GM12878 (cell line): ENCODE data around the gene SLC9A3. TPM values are rescaled to one million over a fixed set of nuclear protein-coding genes. Genes with fewer than 3 reads are reported as not detected.

ENCODE experiments used
- ATAC-seq: fragments of 200-7000 bp; cut with Tn5 transposase; 3 replicates; pipeline ENCODE4 v1.9.1; 2020; ENCODE audit warnings: mild to moderate bottlenecking, moderate library complexity
- BruUV-seq: library from RNA; stranded (reverse); fragments of 400-500 nt; replicated peaks from 2 replicates; lab custom pipeline; 2021; lab: Mats Ljungman, UMichigan
- CTCF ChIA-PET: fragments of 300-600 bp; sonication (Branson Sonifier 250); formaldehyde crosslinking; extraction: SDS; loops from one replicate; lab custom pipeline; 2021; ENCODE audit warnings: inconsistent platforms; lab: Yijun Ruan, JAX
- POLR2A ChIA-PET: fragments of 350-600 bp; formaldehyde crosslinking; extraction: SDS; loops from one replicate; lab custom pipeline; 2021; ENCODE audit warnings: inconsistent platforms; lab: Charles Lee
- RAD21 ChIA-PET: fragments of 300-600 bp; sonication (Branson Sonifier 250); formaldehyde crosslinking; loops from one replicate; lab custom pipeline; 2023; ENCODE audit warnings: antibody characterized with exemption; ENCODE audit not compliant: unreplicated experiment; lab: Charles Lee
- SMC1A ChIA-PET: fragments of 300-600 bp; sonication (Branson Sonifier 250); formaldehyde crosslinking; loops from one replicate; lab custom pipeline; 2023; ENCODE audit not compliant: unreplicated experiment, uncharacterized antibody; lab: Charles Lee
- DNase-seq: peaks from one replicate; pipeline ENCODE4 v3.0.0-alpha.2; 2011; ENCODE audit warnings: low read depth, low spot score
- FAIRE-seq: peaks from 3 replicates; lab custom pipeline; 2011; peaks lifted over from hg19 to GRCh38; lab: Jason Lieb, UNC
- H2AFZ ChIP-seq: 2 replicates; pipeline ENCODE4 v1.6.0; 2011; ENCODE audit warnings: low read depth, low read length, control low read depth; ENCODE audit not compliant: control insufficient read depth
- H3K27ac ChIP-seq: 2 replicates; pipeline ENCODE4 v1.5.1; 2011; ENCODE audit warnings: control low read depth; ENCODE audit not compliant: control insufficient read depth, insufficient read depth
- H3K27me3 ChIP-seq, 2 experiments: replicated peaks in 1 of 2; 2 replicates each; pipeline versions ENCODE4 v1.6.0 to v1.6.1; 2011; ENCODE audit warnings: low read length in 1 of 2; ENCODE audit not compliant: control insufficient read depth in 2 of 2, insufficient read depth in 2 of 2
- H3K36me3 ChIP-seq, 2 experiments: 2 replicates each; pipeline ENCODE4 v1.5.1; 2011; ENCODE audit warnings: low read length in 1 of 2; ENCODE audit not compliant: control insufficient read depth in 2 of 2, insufficient read depth in 2 of 2
- H3K4me1 ChIP-seq: 2 replicates; pipeline ENCODE4 v1.6.1; 2011; ENCODE audit warnings: mild to moderate bottlenecking, low read length, moderate library complexity, mixed read lengths; ENCODE audit not compliant: control insufficient read depth, insufficient read depth
- H3K4me2 ChIP-seq: 2 replicates; pipeline ENCODE4 v1.6.0; 2011; ENCODE audit warnings: control low read depth; ENCODE audit not compliant: control insufficient read depth, insufficient read depth
- H3K4me3 ChIP-seq: fragments of 200-600 bp; sonication (generic); 2 replicates; pipeline ENCODE4 v1.5.1; 2016
- H3K79me2 ChIP-seq: 2 replicates; pipeline ENCODE4 v1.6.0; 2011; ENCODE audit warnings: low read length; ENCODE audit not compliant: control insufficient read depth, insufficient read depth
- H3K9ac ChIP-seq: 2 replicates; pipeline ENCODE4 v1.8.0; 2011; ENCODE audit warnings: low read length, control low read depth, mixed read lengths; ENCODE audit not compliant: control insufficient read depth, insufficient read depth
- H3K9me3 ChIP-seq: replicated peaks from 3 replicates; pipeline ENCODE4 v1.5.1; 2011; ENCODE audit warnings: mild to moderate bottlenecking, low read length; ENCODE audit not compliant: control insufficient read depth, insufficient read depth
- H4K20me1 ChIP-seq: 2 replicates; pipeline ENCODE4 v1.6.0; 2011; ENCODE audit not compliant: control insufficient read depth, insufficient read depth
- BACH1 ChIP-seq: fragments of 450-650 bp; IDR thresholded peaks from 2 replicates; pipeline ENCODE4 v1.6.1; 2017; ENCODE audit warnings: mild to moderate bottlenecking, borderline replicate concordance
- GABPA ChIP-seq: IDR thresholded peaks from 2 replicates; pipeline ENCODE4 v1.6.1; 2014; ENCODE audit warnings: antibody characterized with exemption, low read depth, mild to moderate bottlenecking, inconsistent platforms
- HDAC2 ChIP-seq: fragments of 200-600 bp; sonication (generic); IDR thresholded peaks from 2 replicates; pipeline ENCODE4 v1.6.1; 2017
- HDAC6 ChIP-seq: fragments of 200-600 bp; sonication (generic); IDR thresholded peaks from one replicate; pipeline ENCODE4 v1.8.0; 2017; ENCODE audit warnings: antibody characterized with exemption; ENCODE audit not compliant: unreplicated experiment
- IKZF1 ChIP-seq: fragments of 450-650 bp; conservative IDR thresholded peaks from 2 replicates; pipeline ENCODE4 v1.6.1; 2017; ENCODE audit warnings: antibody characterized with exemption, mild to moderate bottlenecking
- KDM1A ChIP-seq: fragments of 200-600 bp; sonication (generic); IDR thresholded peaks from 2 replicates; pipeline ENCODE4 v1.6.1; 2016; ENCODE audit warnings: borderline replicate concordance
- MEF2A ChIP-seq: IDR thresholded peaks from 2 replicates; pipeline ENCODE4 v1.6.1; 2011; ENCODE audit warnings: low read depth, mild to moderate bottlenecking, low read length, moderate library complexity; ENCODE audit not compliant: insufficient read depth
- NBN ChIP-seq: fragments of 450-650 bp; IDR thresholded peaks from 2 replicates; pipeline ENCODE4 v1.6.1; 2016
- NR2C1 ChIP-seq: fragments of 450-650 bp; IDR thresholded peaks from 2 replicates; pipeline ENCODE4 v1.6.1; 2017; ENCODE audit warnings: antibody characterized with exemption, mild to moderate bottlenecking, moderate library complexity
- SIX5 ChIP-seq: IDR thresholded peaks from 2 replicates; pipeline ENCODE4 v1.6.1; 2011; ENCODE audit warnings: mild to moderate bottlenecking, low read depth, low read length, moderate library complexity; ENCODE audit not compliant: severe bottlenecking
- TARDBP ChIP-seq: IDR thresholded peaks from 2 replicates; pipeline ENCODE4 v1.6.1; 2016; ENCODE audit warnings: borderline replicate concordance
- TCF3 ChIP-seq: IDR thresholded peaks from 2 replicates; pipeline ENCODE4 v1.6.1; 2012; ENCODE audit warnings: low read depth, mild to moderate bottlenecking, low read length, borderline replicate concordance; ENCODE audit not compliant: insufficient read depth
- ZBTB11 ChIP-seq: fragments of 450-650 bp; formaldehyde crosslinking; IDR thresholded peaks from 2 replicates; pipeline ENCODE4 v1.5.0; 2022; ENCODE audit warnings: mild to moderate bottlenecking, missing genetic modification characterization
- WGBS: methylation state at CpG from one replicate; pipeline ENCODE4 v1.1.6; 2016; ENCODE audit warnings: low lambda C conversion rate; ENCODE audit not compliant: insufficient replicate concordance, insufficient coverage; ENCODE audit errors: missing lambda C conversion rate; 5-methylcytosine and 5-hydroxymethylcytosine counted together
- in situ Hi-C: fragments of 300-500 bp; cut with MboI; formaldehyde crosslinking; loops from 9 replicates; pipeline ENCODE4 v1.14.3; 2018; ENCODE audit warnings: mixed read lengths
- intact Hi-C: fragments of 100-400 bp; cut with micrococcal nuclease; formaldehyde crosslinking; loops from one replicate; pipeline ENCODE4 v1.14.2; 2022; ENCODE audit not compliant: unreplicated experiment
- polyA plus RNA-seq, 11 experiments: library from polyadenylated mRNA; depleted of rRNA in 4 of 11; unstranded in 6 of 11; stranded (reverse) in 5 of 11; fragments of >200 nt; fragmentation: Nextera tagmentation in 4 of 11; fragmentation: Illumina TruSeq in 1 of 11; extraction: Ambion mirVana in 4 of 11; extraction: Trizol in 1 of 11; gene quantifications; 1 replicate in 1 of 11; 2 replicates in 10 of 11; pipeline versions ENCODE4 v1.2.1 to v1.2.3, GENCODE V29; 2011 to 2016; ENCODE audit warnings: inconsistent platforms in 2 of 11, missing spikeins in 2 of 11, low read depth in 1 of 11
- total RNA-seq, 4 experiments: library from RNA; depleted of rRNA in 3 of 4; stranded (reverse); fragments of >200 nt in 3 of 4; fragmentation: Illumina TruSeq in 1 of 4; extraction: Trizol in 1 of 4; gene quantifications; 2 replicates each; pipeline versions ENCODE4 v1.2.1 to v1.2.3, GENCODE V29; 2013 to 2021
- TF ChIP-seq, protein P1 (sequence below): fragments of 450-650 bp; IDR thresholded peaks from 2 replicates; pipeline ENCODE4 v1.6.1; 2016; ENCODE audit warnings: mild to moderate bottlenecking, moderate library complexity, borderline replicate concordance

The SLC9A3 gene
- total and polyA plus RNA-seq, 10 of the 15 experiments (the other 5 are each of a cell fraction or from before 2014, with no cell fraction given) = 0.04 to 5.2 (median 2.3) TPM; not detected in 1

DNA sequence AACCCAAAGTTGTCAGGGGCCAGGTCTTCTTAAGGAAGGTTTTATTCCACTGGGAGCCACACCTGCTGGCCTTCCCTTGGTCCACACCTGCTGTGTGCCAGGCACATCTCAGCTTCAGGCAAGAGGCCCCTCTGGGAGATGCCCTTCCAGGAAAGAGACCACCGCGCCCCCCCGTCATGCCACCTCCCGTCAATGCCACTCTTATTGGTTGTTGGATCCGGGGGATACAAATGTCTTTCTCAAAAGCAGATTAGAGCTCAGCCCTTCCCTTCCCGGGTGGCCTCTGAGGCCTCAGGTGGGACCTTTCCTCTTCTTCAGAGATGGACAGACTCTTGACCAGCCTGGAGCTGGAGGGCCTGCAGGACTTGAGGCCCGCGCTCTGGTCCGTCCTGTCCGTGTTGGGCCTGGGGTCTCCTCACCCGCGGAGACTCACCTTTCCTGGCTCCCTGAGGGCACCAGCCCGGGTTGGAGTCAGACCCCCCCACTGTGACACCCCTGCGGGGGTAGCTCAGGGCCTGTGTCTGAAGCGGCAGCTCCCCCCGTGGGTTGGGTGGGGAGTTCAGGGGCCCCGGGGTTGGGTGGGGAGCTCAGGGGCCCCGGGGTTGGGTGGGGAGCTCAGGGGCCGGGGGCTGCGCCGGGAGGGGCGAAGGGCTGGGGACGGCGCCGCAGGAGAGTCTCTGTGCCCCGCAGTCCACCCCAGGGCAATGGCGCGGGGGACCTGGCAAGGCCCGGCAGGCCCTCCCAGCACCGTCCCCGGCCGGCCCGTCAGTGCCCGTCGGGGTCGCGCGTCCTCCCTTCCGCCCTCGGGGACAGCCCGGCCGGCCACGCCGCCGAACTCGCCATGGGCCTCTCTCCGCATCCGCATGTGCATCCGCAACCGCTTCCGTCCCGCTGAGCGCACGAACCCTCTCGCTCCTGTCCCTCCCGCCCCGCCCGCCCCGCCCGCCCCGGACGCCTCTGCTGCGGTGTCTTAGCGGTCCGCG is 3.7 kb upstream of the SLC9A3 start:
- TF ChIP-seq NBN (no peak), HDAC6 (no peak), KDM1A (no peak), ZBTB11 (no peak), IKZF1 (no peak), NR2C1 (no peak), GABPA (no peak), HDAC2 (no peak), BACH1 (no peak), TCF3 (no peak), TARDBP (no peak), SIX5 (no peak), MEF2A (no peak)
- TF ChIP-seq, protein P1, sequence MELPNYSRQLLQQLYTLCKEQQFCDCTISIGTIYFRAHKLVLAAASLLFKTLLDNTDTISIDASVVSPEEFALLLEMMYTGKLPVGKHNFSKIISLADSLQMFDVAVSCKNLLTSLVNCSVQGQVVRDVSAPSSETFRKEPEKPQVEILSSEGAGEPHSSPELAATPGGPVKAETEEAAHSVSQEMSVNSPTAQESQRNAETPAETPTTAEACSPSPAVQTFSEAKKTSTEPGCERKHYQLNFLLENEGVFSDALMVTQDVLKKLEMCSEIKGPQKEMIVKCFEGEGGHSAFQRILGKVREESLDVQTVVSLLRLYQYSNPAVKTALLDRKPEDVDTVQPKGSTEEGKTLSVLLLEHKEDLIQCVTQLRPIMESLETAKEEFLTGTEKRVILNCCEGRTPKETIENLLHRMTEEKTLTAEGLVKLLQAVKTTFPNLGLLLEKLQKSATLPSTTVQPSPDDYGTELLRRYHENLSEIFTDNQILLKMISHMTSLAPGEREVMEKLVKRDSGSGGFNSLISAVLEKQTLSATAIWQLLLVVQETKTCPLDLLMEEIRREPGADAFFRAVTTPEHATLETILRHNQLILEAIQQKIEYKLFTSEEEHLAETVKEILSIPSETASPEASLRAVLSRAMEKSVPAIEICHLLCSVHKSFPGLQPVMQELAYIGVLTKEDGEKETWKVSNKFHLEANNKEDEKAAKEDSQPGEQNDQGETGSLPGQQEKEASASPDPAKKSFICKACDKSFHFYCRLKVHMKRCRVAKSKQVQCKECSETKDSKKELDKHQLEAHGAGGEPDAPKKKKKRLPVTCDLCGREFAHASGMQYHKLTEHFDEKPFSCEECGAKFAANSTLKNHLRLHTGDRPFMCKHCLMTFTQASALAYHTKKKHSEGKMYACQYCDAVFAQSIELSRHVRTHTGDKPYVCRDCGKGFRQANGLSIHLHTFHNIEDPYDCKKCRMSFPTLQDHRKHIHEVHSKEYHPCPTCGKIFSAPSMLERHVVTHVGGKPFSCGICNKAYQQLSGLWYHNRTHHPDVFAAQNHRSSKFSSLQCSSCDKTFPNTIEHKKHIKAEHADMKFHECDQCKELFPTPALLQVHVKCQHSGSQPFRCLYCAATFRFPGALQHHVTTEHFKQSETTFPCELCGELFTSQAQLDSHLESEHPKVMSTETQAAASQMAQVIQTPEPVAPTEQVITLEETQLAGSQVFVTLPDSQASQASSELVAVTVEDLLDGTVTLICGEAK = no peak
- Histone ChIP-seq H3K27ac (no peak overlapping the region), H3K36me3 (no peaks in the 10 kb centered on the region), H3K4me3 (no peak overlapping the region), H3K79me2 (no peaks in the 10 kb centered on the region), H3K27me3 (peaks cover 10 to 27% of the 10 kb centered on the region in 2 experiments), H4K20me1 (no peaks in the 10 kb centered on the region), H3K9me3 (no peaks in the 10 kb centered on the region), H3K9ac (no peak overlapping the region), H2AFZ (no peak overlapping the region), H3K4me1 (peaks cover 23% of the 10 kb centered on the region), H3K4me2 (no peak overlapping the region)
- FAIRE-seq (no peak), ATAC-seq (no peak), DNase-seq (no peak)
- intact Hi-C loops = no loop called here
- WGBS = 70% methylated on average over 17 of the region's 66 CpGs
- POLR2A ChIA-PET = no interaction called here
- RAD21 ChIA-PET = interaction anchor here (1.0 kb wide), 1 partner anchor 59 kb away, joined by 3 read pairs; no protein-coding TSS in a partner anchor
- CTCF ChIA-PET = interaction anchor here (1.1 kb wide), 1 partner anchor 211 kb away, joined by 3 read pairs; no protein-coding TSS in a partner anchor
- BruUV-seq = no TSS peak
- SMC1A ChIA-PET = no interaction called here
- in situ Hi-C loops = no loop called here
